Measurements from ENCODE around the gene TRIM43. TPM values are rescaled to one million over a fixed set of nuclear protein-coding genes. Genes with fewer than 3 reads are reported as not detected.
"Not testable (repeated sequence)": the region's sequence is repeated elsewhere in the genome, so short reads cannot be mapped to it uniquely, and the experiment has no call there.

TRIM43 gene
- total RNA-seq, 1 donor from 2014 or later: not detected

DNA sequence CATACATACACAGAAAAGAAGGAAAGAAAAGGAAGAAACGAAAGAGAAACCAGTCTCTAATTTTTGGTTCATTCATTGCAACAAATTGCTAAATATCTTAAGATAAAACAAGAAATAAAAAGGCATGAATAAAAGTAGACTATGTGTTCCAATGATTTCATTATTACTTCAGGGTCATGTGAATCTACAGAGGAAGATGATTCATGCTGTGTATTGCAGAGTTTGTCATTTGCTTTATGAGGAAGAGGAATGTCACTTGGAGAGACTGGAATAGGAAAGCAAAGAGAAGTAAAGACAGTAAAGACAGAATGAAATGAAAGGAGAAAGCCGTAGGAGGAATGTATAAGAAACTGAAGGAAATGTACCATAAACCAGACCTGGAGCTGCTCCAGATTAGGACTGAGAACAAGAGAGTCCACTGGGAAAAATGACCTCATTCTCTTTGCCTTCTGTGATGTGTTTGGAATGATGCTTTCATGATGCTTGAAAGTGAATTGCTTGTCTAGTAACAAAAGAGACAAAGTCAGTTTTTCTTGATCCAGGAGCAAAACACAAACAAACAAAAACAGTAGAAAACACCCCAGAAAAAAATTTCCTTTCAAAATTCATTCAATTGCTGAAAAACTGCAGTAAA, 41.9 kb downstream of the TRIM43 start:
- peak; percentile 71 for ATAC-seq
- intact Hi-C loops (cut with micrococcal nuclease); DNase-seq: not testable (repeated sequence)

GRCh38 chr2:95640515-95641288, 48.9 kb downstream of the TRIM43 start:
- ATAC-seq: peak; percentile 55
- intact Hi-C loops (cut with micrococcal nuclease); DNase-seq: not testable (repeated sequence)

- DNase-seq; intact Hi-C loops (cut with micrococcal nuclease): not testable (repeated sequence)
- ATAC-seq: peak; percentile 57
These were observed 49.4 kb downstream of the TRIM43 start for GRCh38 chr2:95641289-95641575.

GRCh38 chr2:95641787-95642186, 50.0 kb downstream of the TRIM43 start:
- DNase-seq; intact Hi-C loops (cut with micrococcal nuclease): not testable (repeated sequence)
- peak; percentile 58 for ATAC-seq

DNA sequence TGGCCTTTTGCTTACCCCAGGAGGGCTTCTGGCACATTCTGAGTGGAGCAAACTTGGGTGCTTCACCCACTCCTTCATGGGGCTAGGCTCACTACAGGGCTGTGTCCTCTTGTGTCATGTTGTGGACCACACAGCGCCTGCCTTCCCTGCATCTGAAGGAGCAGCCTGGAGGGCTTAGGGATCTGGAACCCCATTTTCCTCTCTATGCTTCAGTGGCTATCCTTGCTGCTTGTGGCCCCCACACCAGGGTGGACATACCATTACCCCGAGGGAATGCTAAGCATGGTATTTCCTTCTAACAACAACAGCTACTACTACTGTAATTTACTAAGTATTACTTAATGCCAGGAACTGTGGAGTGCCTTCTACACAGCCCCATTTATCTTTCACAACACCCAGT, 50.6 kb downstream of the TRIM43 start:
- ATAC-seq; DNase-seq; intact Hi-C loops (cut with micrococcal nuclease): not testable (repeated sequence)

DNA sequence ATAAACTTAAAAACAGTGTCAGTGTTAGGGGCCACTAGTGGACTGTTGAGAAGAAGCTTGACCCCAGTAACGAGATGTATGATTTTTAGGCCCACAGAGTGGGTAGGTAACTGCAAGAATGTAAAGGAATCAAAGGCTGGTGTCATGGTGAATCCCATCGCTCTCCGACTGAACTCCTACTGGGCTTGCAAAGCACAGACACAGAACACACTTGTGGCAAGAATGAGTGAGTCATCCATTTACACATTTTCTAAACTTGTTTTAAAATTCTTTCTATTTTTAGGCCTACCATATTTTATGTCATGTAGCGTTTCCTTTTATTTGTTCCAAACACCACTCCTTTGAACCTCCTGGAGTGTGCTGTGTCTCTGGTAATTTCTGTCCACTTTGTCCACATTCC, 51.1 kb downstream of the TRIM43 start:
- ATAC-seq; intact Hi-C loops (cut with micrococcal nuclease); DNase-seq: not testable (repeated sequence)

- not testable (repeated sequence) for ATAC-seq
These were observed 53.5 kb downstream of the TRIM43 start for GRCh38 chr2:95645312-95645711.

GRCh38 chr2:95646274-95646994, 54.6 kb downstream of the TRIM43 start:
- intact Hi-C loops (cut with micrococcal nuclease); DNase-seq: not testable (repeated sequence)
- peak; percentile 90 for ATAC-seq

More at GRCh38 chr2:95645312-95645711, 53.5 kb downstream of the TRIM43 start:
- DNase-seq; intact Hi-C loops (cut with micrococcal nuclease): not testable (repeated sequence)

DNA sequence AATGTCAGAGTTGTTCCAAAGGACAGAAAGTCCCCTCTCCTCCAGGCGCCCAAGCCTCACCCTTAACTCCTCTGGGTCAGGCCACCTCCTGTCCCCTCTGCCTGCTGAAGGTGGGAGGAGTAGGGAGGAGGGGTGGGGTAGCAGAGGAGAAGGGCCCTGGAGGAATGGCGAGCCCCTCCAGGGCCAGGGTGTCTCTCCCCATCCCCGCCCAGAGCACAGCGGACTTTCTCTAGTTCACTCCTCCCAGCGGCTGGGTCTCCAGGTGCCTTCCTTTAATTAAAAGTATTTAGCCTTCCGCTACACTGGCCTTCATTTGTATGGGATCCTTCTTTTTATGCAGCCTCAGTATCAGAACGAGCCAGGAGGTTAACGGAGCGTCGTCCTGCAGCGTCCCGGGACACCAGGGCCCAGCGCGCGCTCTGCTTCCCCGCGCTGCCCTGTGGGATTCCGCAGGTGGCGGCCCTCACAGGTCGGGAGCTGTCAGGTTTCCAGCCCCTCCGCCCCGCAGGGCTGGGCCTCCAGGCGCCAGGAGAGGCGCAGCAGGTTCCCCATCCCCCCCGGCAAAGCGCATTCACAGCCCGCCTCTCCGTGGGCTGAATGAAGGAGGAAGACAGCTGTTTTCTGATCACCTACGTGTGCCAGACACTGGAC, 57.2 kb downstream of the TRIM43 start:
- DNase-seq; intact Hi-C loops (cut with micrococcal nuclease); ATAC-seq: not testable (repeated sequence)

Other genes starting within 250 kb of the TRIM43 start
- gene FAHD2A, start 189.3 kb upstream of the TRIM43 start, total RNA-seq: 46.3 TPM
- gene TRIM43B, start 107.2 kb upstream of the TRIM43 start, total RNA-seq: not detected

Data from left ventricle myocardium superior (tissue), 1 donor.